8988T (cell line): ENCODE data around the gene DNAH9.

Experiments
- DNase-seq: peaks from one replicate; pipeline ENCODE4 v3.0.0; 2011

DNAH9 gene

GRCh38 chr17:11780621-11781020 lies 182.4 kb downstream of the DNAH9 start:
- DNase-seq, result no peak

- DNase-seq, result no peak
Observed at GRCh38 chr17:11786711-11787438, 188.6 kb downstream of the DNAH9 start.

- DNase-seq, result no peak
Observed at GRCh38 chr17:11795906-11796305, 197.6 kb downstream of the DNAH9 start.

GRCh38 chr17:11797803-11798202 lies 199.5 kb downstream of the DNAH9 start:
- DNase-seq, result no peak

GRCh38 chr17:11803231-11803969 lies 205.1 kb downstream of the DNAH9 start:
- no peak for DNase-seq

GRCh38 chr17:11805138-11805537 lies 206.9 kb downstream of the DNAH9 start:
- no peak for DNase-seq

- no peak for DNase-seq
Observed at GRCh38 chr17:11805952-11806351, 207.7 kb downstream of the DNAH9 start.

- DNase-seq, result no peak
Observed at GRCh38 chr17:11807606-11808005, 209.3 kb downstream of the DNAH9 start.

- no peak for DNase-seq
Observed at GRCh38 chr17:11813278-11813677, 215.0 kb downstream of the DNAH9 start.

GRCh38 chr17:11813871-11814270 lies 215.6 kb downstream of the DNAH9 start:
- no peak for DNase-seq

- no peak for DNase-seq
Observed at GRCh38 chr17:11814655-11815262, 216.5 kb downstream of the DNAH9 start.

- no peak for DNase-seq
Observed at GRCh38 chr17:11816409-11816808, 218.1 kb downstream of the DNAH9 start.

- no peak for DNase-seq
Observed at GRCh38 chr17:11823862-11824261, 225.6 kb downstream of the DNAH9 start.

- no peak for DNase-seq
Observed at GRCh38 chr17:11825572-11826209, 227.4 kb downstream of the DNAH9 start.

GRCh38 chr17:11832401-11833137 lies 234.3 kb downstream of the DNAH9 start:
- DNase-seq, result no peak

- DNase-seq, result no peak
Observed at GRCh38 chr17:11836508-11836907, 238.2 kb downstream of the DNAH9 start.

GRCh38 chr17:11840052-11840451 lies 241.8 kb downstream of the DNAH9 start:
- DNase-seq, result no peak

GRCh38 chr17:11840831-11841230 lies 242.6 kb downstream of the DNAH9 start:
- no peak for DNase-seq

GRCh38 chr17:11848330-11848729 lies 250.1 kb downstream of the DNAH9 start:
- no peak for DNase-seq

GRCh38 chr17:11852231-11852630 lies 254.0 kb downstream of the DNAH9 start:
- no peak for DNase-seq

GRCh38 chr17:11852912-11853311 lies 254.6 kb downstream of the DNAH9 start:
- DNase-seq, result no peak

GRCh38 chr17:11853321-11854151 lies 255.3 kb downstream of the DNAH9 start:
- no peak for DNase-seq
